Common myeloid progenitor, CD34-positive (primary cell): Measurements from ENCODE around the gene AP1AR.
"Not testable (repeated sequence)": the region's sequence is repeated elsewhere in the genome, so short reads cannot be mapped to it uniquely, and the experiment has no call there.

ENCODE experiments used
- CTCF ChIA-PET: fragments of 350-600 bp; sonication (Branson Sonifier 250); formaldehyde crosslinking; loops from one replicate; lab custom pipeline; 2021; ENCODE audit warnings: antibody characterized with exemption; lab: Charles Lee
- POLR2A ChIA-PET: fragments of 350-600 bp; sonication (Branson Sonifier 250); formaldehyde crosslinking; loops from one replicate; lab custom pipeline; 2021; ENCODE audit warnings: antibody characterized with exemption; lab: Charles Lee
- DNase-seq, 3 donors: peaks; one replicate each; pipeline versions ENCODE4 v3.0.0 to v3.0.0-alpha.2; 2013
- H3K27ac ChIP-seq, 2 experiments: 1 replicate in 1 of 2; 2 replicates in 1 of 2; pipeline ENCODE4 v1.7.0; 2013; ENCODE audit warnings: inconsistent platforms in 2 of 2, low read length in 2 of 2, mild to moderate bottlenecking in 2 of 2, low read depth in 1 of 2, moderate library complexity in 1 of 2; ENCODE audit not compliant: severe bottlenecking in 2 of 2, insufficient read depth in 1 of 2, poor library complexity in 1 of 2
- H3K27me3 ChIP-seq, 5 experiments: replicated peaks in 2 of 5; 1 replicate in 3 of 5; 2 replicates in 2 of 5; pipeline versions ENCODE4 v1.6.1 to v1.7.0; 2013; ENCODE audit warnings: low read length in 4 of 5, mild to moderate bottlenecking in 2 of 5, moderate library complexity in 2 of 5, inconsistent platforms in 1 of 5; ENCODE audit not compliant: insufficient read depth in 5 of 5, control insufficient read depth in 4 of 5
- H3K36me3 ChIP-seq, 4 experiments: 1 replicate in 2 of 4; 2 replicates in 2 of 4; pipeline versions ENCODE4 v1.6.1 to v1.7.0; 2013; ENCODE audit warnings: low read length in 3 of 4, control low read depth in 1 of 4, mild to moderate bottlenecking in 1 of 4; ENCODE audit not compliant: control insufficient read depth in 4 of 4, insufficient read depth in 4 of 4
- H3K4me1 ChIP-seq, 4 experiments: 1 replicate in 3 of 4; 2 replicates in 1 of 4; pipeline versions ENCODE4 v1.6.1 to v1.7.1; 2013; ENCODE audit warnings: low read length in 3 of 4, mild to moderate bottlenecking in 3 of 4, control low read depth in 1 of 4, inconsistent platforms in 1 of 4, moderate library complexity in 1 of 4; ENCODE audit not compliant: control insufficient read depth in 4 of 4, insufficient read depth in 4 of 4; ENCODE audit errors: control extremely low read depth in 1 of 4
- H3K4me3 ChIP-seq, 7 experiments: 1 replicate in 4 of 7; 2 replicates in 3 of 7; pipeline versions ENCODE4 v1.5.1 to v1.7.0; 2013; ENCODE audit warnings: mild to moderate bottlenecking in 7 of 7, low read length in 6 of 7, moderate library complexity in 6 of 7, inconsistent platforms in 2 of 7, low read depth in 2 of 7, control low read depth in 1 of 7; ENCODE audit not compliant: insufficient read depth in 4 of 7, control insufficient read depth in 1 of 7; ENCODE audit errors: extremely low read depth in 1 of 7
- H3K9me3 ChIP-seq, 5 experiments: 1 replicate in 4 of 5; 2 replicates in 1 of 5; pipeline versions ENCODE4 v1.6.1 to v1.7.1; 2013; ENCODE audit warnings: low read length in 4 of 5, mild to moderate bottlenecking in 2 of 5, inconsistent platforms in 1 of 5, low read depth in 1 of 5, moderate library complexity in 1 of 5; ENCODE audit not compliant: control insufficient read depth in 4 of 5, insufficient read depth in 2 of 5; ENCODE audit errors: control extremely low read depth in 1 of 5
- WGBS: methylation state at CpG from one replicate; pipeline ENCODE4 v1.1.5; 2013; ENCODE audit not compliant: insufficient coverage; 5-methylcytosine and 5-hydroxymethylcytosine counted together

The AP1AR gene

GRCh38 chr4:112208137-112209095, 23.2 kb upstream of the AP1AR start:
- H3K36me3 ChIP-seq, H3K4me1 ChIP-seq, H3K4me3 ChIP-seq, H3K27ac ChIP-seq, POLR2A ChIA-PET, H3K27me3 ChIP-seq, H3K9me3 ChIP-seq, DNase-seq: not testable (repeated sequence)
- 100% methylated on average over 3 of the region's 7 CpGs for WGBS
- CTCF ChIA-PET: interaction anchor here (0.6 to 1.5 kb wide), 2 partner anchors 109 to 1020 kb away, joined by 3 read pairs; no protein-coding TSS in a partner anchor

- H3K27ac ChIP-seq: no peak overlapping the region
- WGBS: no CpG with 5 or more reads among the region's 1 CpG
- no peaks in the 10 kb centered on the region for H3K27me3 ChIP-seq
- H3K4me3 ChIP-seq: no peak overlapping the region
- CTCF ChIA-PET: interaction anchor here (1.0 to 7.2 kb wide), 2 partner anchors 11 to 23 kb away, joined by 3 to 59 read pairs; partner anchors contain the start of gene AP1AR
- no peaks in the 10 kb centered on the region for H3K9me3 ChIP-seq
- H3K4me1 ChIP-seq: no peaks in the 10 kb centered on the region
- no peak for DNase-seq
- POLR2A ChIA-PET: no interaction called here
- H3K36me3 ChIP-seq: no peaks in the 10 kb centered on the region
Measured at GRCh38 chr4:112210777-112211176, 20.8 kb upstream of the AP1AR start.

GRCh38 chr4:112213091-112213490, 18.5 kb upstream of the AP1AR start:
- CTCF ChIA-PET: interaction anchor here (1.0 to 7.2 kb wide), 7 partner anchors 9 to 113 kb away, joined by 3 to 59 read pairs (median 3); partner anchors contain the start of gene AP1AR
- Histone ChIP-seq H3K27me3 (no peaks in the 10 kb centered on the region), H3K27ac (no peak overlapping the region), H3K4me3 (no peak overlapping the region), H3K4me1 (no peaks in the 10 kb centered on the region), H3K36me3 (no peaks in the 10 kb centered on the region), H3K9me3 (no peaks in the 10 kb centered on the region)
- POLR2A ChIA-PET: no interaction called here
- no peak for DNase-seq
- WGBS: 100% methylated on average over 2 of the region's 2 CpGs

- DNase-seq: no peak
- Histone ChIP-seq H3K9me3 (no peaks in the 10 kb centered on the region), H3K36me3 (no peaks in the 10 kb centered on the region), H3K27ac (no peak overlapping the region), H3K4me3 (no peak overlapping the region), H3K27me3 (no peaks in the 10 kb centered on the region), H3K4me1 (no peaks in the 10 kb centered on the region)
- ChIA-PET POLR2A (no interaction called here), CTCF (interaction anchor here (1.2 to 7.2 kb wide), 5 partner anchors 8 to 114 kb away, joined by 3 to 59 read pairs (median 5); partner anchors contain the start of gene AP1AR)
- no CpG with 5 or more reads among the region's 3 CpGs for WGBS
Measured at GRCh38 chr4:112213856-112214255, 17.7 kb upstream of the AP1AR start.

- peak; percentile 29 to 48 (median 44) for DNase-seq
- no peak overlapping the region for H3K27ac ChIP-seq
- H3K27me3 ChIP-seq: no peaks in the 10 kb centered on the region
- H3K9me3 ChIP-seq: no peaks in the 10 kb centered on the region
- no peaks in the 10 kb centered on the region for H3K4me1 ChIP-seq
- no peak overlapping the region for H3K4me3 ChIP-seq
- ChIA-PET CTCF (interaction anchor here (1.1 to 7.2 kb wide), 7 partner anchors 20 to 115 kb away, joined by 3 to 59 read pairs (median 4); partner anchors contain the start of gene AP1AR), POLR2A (no interaction called here)
- no peaks in the 10 kb centered on the region for H3K36me3 ChIP-seq
Measured at GRCh38 chr4:112214390-112215264, 17.0 kb upstream of the AP1AR start.

- ChIA-PET POLR2A (no interaction called here), CTCF (interaction anchor here (0.8 to 3.5 kb wide), 5 partner anchors 12 to 121 kb away, joined by 3 to 12 read pairs (median 6); partner anchors contain the start of gene AP1AR)
- H3K27me3 ChIP-seq: no peaks in the 10 kb centered on the region
- H3K36me3 ChIP-seq: no peaks in the 10 kb centered on the region
- H3K4me1 ChIP-seq: no peaks in the 10 kb centered on the region
- 97% methylated on average over 7 of the region's 7 CpGs for WGBS
- H3K9me3 ChIP-seq: no peaks in the 10 kb centered on the region
- H3K4me3 ChIP-seq: no peak overlapping the region
- no peak overlapping the region for H3K27ac ChIP-seq
- DNase-seq: no peak
Measured at GRCh38 chr4:112219826-112220366, 11.7 kb upstream of the AP1AR start.
